ENCODE data around the gene DAP.
A peak's percentile ranks its signal among the peaks of the same experiment; 100 is the strongest.

The DAP gene

GRCh38 chr5:10775646-10776045 is 14.6 kb upstream of the DAP start:
- no peaks in the 10 kb centered on the region for H3K79me2 ChIP-seq (ENCODE audit: insufficient read depth, low read length)
- no peaks in the 10 kb centered on the region for H3K27me3 ChIP-seq (ENCODE audit: low read length)
- TF ChIP-seq, protein P1, sequence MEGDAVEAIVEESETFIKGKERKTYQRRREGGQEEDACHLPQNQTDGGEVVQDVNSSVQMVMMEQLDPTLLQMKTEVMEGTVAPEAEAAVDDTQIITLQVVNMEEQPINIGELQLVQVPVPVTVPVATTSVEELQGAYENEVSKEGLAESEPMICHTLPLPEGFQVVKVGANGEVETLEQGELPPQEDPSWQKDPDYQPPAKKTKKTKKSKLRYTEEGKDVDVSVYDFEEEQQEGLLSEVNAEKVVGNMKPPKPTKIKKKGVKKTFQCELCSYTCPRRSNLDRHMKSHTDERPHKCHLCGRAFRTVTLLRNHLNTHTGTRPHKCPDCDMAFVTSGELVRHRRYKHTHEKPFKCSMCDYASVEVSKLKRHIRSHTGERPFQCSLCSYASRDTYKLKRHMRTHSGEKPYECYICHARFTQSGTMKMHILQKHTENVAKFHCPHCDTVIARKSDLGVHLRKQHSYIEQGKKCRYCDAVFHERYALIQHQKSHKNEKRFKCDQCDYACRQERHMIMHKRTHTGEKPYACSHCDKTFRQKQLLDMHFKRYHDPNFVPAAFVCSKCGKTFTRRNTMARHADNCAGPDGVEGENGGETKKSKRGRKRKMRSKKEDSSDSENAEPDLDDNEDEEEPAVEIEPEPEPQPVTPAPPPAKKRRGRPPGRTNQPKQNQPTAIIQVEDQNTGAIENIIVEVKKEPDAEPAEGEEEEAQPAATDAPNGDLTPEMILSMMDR (IDR thresholded peaks at IDR 0.05; ENCODE audit: insufficient read depth, low read length, poor library complexity, severe bottlenecking) = peak; percentile 46
- TF ChIP-seq EZH2phosphoT487 (conservative IDR thresholded peaks at IDR 0.05; ENCODE audit: low read length) = no peak
- H4K20me1 ChIP-seq (ENCODE audit: low read depth, low read length) = no peaks in the 10 kb centered on the region
- H3K9me3 ChIP-seq (ENCODE audit: insufficient read depth, low read length) = no peaks in the 10 kb centered on the region
- H3K9me2 ChIP-seq (replicated peaks; ENCODE audit: insufficient read depth, low read length) = no peaks in the 10 kb centered on the region
- no peak overlapping the region for H3K9ac ChIP-seq (ENCODE audit: low read length)
- H3K4me2 ChIP-seq (ENCODE audit: low read depth, low read length, poor library complexity, severe bottlenecking) = no peak overlapping the region
- no peak overlapping the region for H3K4me3 ChIP-seq (ENCODE audit: insufficient read depth, low read length, poor library complexity, severe bottlenecking)
- no peaks in the 10 kb centered on the region for H3K36me3 ChIP-seq (ENCODE audit: low read length)
- no peak overlapping the region for H2AFZ ChIP-seq (ENCODE audit: low read depth, low read length, severe bottlenecking)
- no peak overlapping the region for H3K27ac ChIP-seq (ENCODE audit: low read depth, low read length)
- no peaks in the 10 kb centered on the region for H3F3A ChIP-seq (ENCODE audit: insufficient read depth)

DNA sequence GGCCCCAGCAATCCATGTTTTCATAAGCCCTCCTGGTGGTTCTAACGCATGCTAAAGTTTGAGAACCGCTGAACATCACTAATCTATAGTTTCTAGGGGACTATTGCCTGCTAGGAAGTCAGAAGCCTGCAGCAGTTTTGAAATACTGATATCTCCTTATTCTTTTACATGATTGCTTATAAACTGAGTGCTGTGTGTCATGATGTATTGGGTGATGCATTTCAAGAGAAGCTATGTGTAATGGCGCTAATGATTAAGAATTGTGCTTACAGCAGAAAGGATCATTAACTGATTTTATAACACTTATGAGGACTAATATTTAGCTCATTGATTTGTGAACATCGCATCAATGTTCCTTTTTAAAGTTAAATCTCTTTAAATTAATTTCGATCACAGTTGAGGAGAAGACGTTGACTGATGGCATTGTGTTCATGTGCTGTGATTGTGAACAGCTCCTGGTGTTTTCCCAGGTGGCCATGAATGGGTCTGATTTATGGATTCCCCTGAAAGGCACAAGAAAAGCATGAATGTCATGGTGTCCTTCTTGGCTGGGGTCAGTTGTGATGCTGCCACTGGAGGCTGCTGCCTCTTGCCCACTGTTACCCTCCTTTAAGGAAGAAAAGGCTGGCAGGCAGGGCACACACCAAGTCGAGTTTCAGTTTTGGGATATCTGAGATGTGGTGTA is 12.0 kb upstream of the DAP start:
- no peaks in the 10 kb centered on the region for H3K27me3 ChIP-seq (ENCODE audit: low read length)
- H3K4me3 ChIP-seq (ENCODE audit: insufficient read depth, low read length, poor library complexity, severe bottlenecking) = no peak overlapping the region
- no peak overlapping the region for H3K9ac ChIP-seq (ENCODE audit: low read length)
- H3K79me2 ChIP-seq (ENCODE audit: insufficient read depth, low read length) = no peaks in the 10 kb centered on the region
- no peaks in the 10 kb centered on the region for H4K20me1 ChIP-seq (ENCODE audit: low read depth, low read length)
- H3K9me2 ChIP-seq (replicated peaks; ENCODE audit: insufficient read depth, low read length) = no peaks in the 10 kb centered on the region
- H3K27ac ChIP-seq (ENCODE audit: low read depth, low read length) = no peak overlapping the region
- no peaks in the 10 kb centered on the region for H3K36me3 ChIP-seq (ENCODE audit: low read length)
- H2AFZ ChIP-seq (ENCODE audit: low read depth, low read length, severe bottlenecking) = no peak overlapping the region
- H3F3A ChIP-seq (ENCODE audit: insufficient read depth) = no peaks in the 10 kb centered on the region
- no peaks in the 10 kb centered on the region for H3K9me3 ChIP-seq (ENCODE audit: insufficient read depth, low read length)
- H3K4me2 ChIP-seq (ENCODE audit: low read depth, low read length, poor library complexity, severe bottlenecking) = no peak overlapping the region
- TF ChIP-seq, protein P1 (IDR thresholded peaks at IDR 0.05; ENCODE audit: insufficient read depth, low read length, poor library complexity, severe bottlenecking) = no peak
- TF ChIP-seq EZH2phosphoT487 (conservative IDR thresholded peaks at IDR 0.05; ENCODE audit: low read length) = no peak

- TF ChIP-seq, protein P1 (IDR thresholded peaks at IDR 0.05; ENCODE audit: insufficient read depth, low read length, poor library complexity, severe bottlenecking) = no peak
- no peak for TF ChIP-seq EZH2phosphoT487 (conservative IDR thresholded peaks at IDR 0.05; ENCODE audit: low read length)
- Histone ChIP-seq H3K9me2 (replicated peaks; ENCODE audit: insufficient read depth, low read length) (no peaks in the 10 kb centered on the region), H3K9ac (ENCODE audit: low read length) (no peak overlapping the region), H3K4me2 (ENCODE audit: low read depth, low read length, poor library complexity, severe bottlenecking) (no peak overlapping the region), H3K27me3 (ENCODE audit: low read length) (no peaks in the 10 kb centered on the region), H2AFZ (ENCODE audit: low read depth, low read length, severe bottlenecking) (no peak overlapping the region), H3K9me3 (ENCODE audit: insufficient read depth, low read length) (no peaks in the 10 kb centered on the region), H4K20me1 (ENCODE audit: low read depth, low read length) (no peaks in the 10 kb centered on the region), H3K36me3 (ENCODE audit: low read length) (no peaks in the 10 kb centered on the region), H3K27ac (ENCODE audit: low read depth, low read length) (no peak overlapping the region), H3K4me3 (ENCODE audit: insufficient read depth, low read length, poor library complexity, severe bottlenecking) (no peak overlapping the region), H3F3A (ENCODE audit: insufficient read depth) (no peaks in the 10 kb centered on the region), H3K79me2 (ENCODE audit: insufficient read depth, low read length) (no peaks in the 10 kb centered on the region)
Observed at GRCh38 chr5:10768328-10768899, 7.4 kb upstream of the DAP start.

Data from SU-DHL-6 (cell line).